ENCODE data around the gene SYNJ2.

Gene SYNJ2

GRCh38 chr6:157952861-157953351 is 28.8 kb upstream of the SYNJ2 start:
- no peak for TF ChIP-seq CTCF (conservative IDR thresholded peaks at IDR 0.05)
- H3K27ac ChIP-seq, result peak overlapping the region; percentile 84

GRCh38 chr6:157953580-157954091 is 28.0 kb upstream of the SYNJ2 start:
- no peak for TF ChIP-seq CTCF (conservative IDR thresholded peaks at IDR 0.05)
- H3K27ac ChIP-seq, result peak overlapping the region; percentile 84

- TF ChIP-seq CTCF (conservative IDR thresholded peaks at IDR 0.05), result peak; percentile 28
- H3K27ac ChIP-seq, result peak overlapping the region; percentile 84
Observed at GRCh38 chr6:157954150-157955117, 27.2 kb upstream of the SYNJ2 start.

GRCh38 chr6:157955675-157956074 is 26.0 kb upstream of the SYNJ2 start:
- peak overlapping the region; percentile 84; the same call in 1 of the 2 replicates for H3K27ac ChIP-seq
- no peak for TF ChIP-seq CTCF (conservative IDR thresholded peaks at IDR 0.05)

- no peak for TF ChIP-seq CTCF (conservative IDR thresholded peaks at IDR 0.05)
- no peak overlapping the region for H3K27ac ChIP-seq
Observed at GRCh38 chr6:157956171-157956730, 25.4 kb upstream of the SYNJ2 start.

GRCh38 chr6:157959451-157960227 is 22.0 kb upstream of the SYNJ2 start:
- TF ChIP-seq CTCF (conservative IDR thresholded peaks at IDR 0.05), result no peak
- H3K27ac ChIP-seq, result no peak overlapping the region
